ENCODE data around the gene TP63.
A peak's percentile ranks its signal among the peaks of the same experiment; 100 is the strongest.

Gene TP63

GRCh38 chr3:189862385-189862998, 231.3 kb downstream of the TP63 start:
- H2BK5ac ChIP-seq (ENCODE audit: low read depth, low read length, poor library complexity) = no peak overlapping the region
- no peak overlapping the region for H3K27ac ChIP-seq (ENCODE audit: low read depth, low read length)
- H2BK12ac ChIP-seq (ENCODE audit: low read length) = no peak overlapping the region
- DNase-seq = peak; percentile 70 to 91
- H3K9me3 ChIP-seq (ENCODE audit: insufficient read depth, low read depth, low read length) = no peaks in the 10 kb centered on the region
- H3K36me3 ChIP-seq (ENCODE audit: control insufficient read depth in 1 of 2, insufficient read depth in 2 of 2, low read length in 2 of 2) = no peaks in the 10 kb centered on the region
- H3K79me2 ChIP-seq (ENCODE audit: control insufficient read depth, insufficient read depth, low read length, poor library complexity) = no peaks in the 10 kb centered on the region
- H3K9ac ChIP-seq (ENCODE audit: low read length) = no peak overlapping the region
- H4K8ac ChIP-seq (ENCODE audit: low read depth, low read length) = no peak overlapping the region
- H3K27me3 ChIP-seq (ENCODE audit: insufficient read depth, low read length) = no peaks in the 10 kb centered on the region
- WGBS (ENCODE audit: extremely low coverage, insufficient coverage, insufficient read length) = no CpG with 5 or more reads among the region's 9 CpGs
- no peak overlapping the region for H4K91ac ChIP-seq (ENCODE audit: low read depth, low read length)
- no peak overlapping the region for H3K4ac ChIP-seq (ENCODE audit: low read depth, low read length)
- no peak overlapping the region for H3K14ac ChIP-seq (ENCODE audit: low read length)
- H3K4me3 ChIP-seq (ENCODE audit: low read depth, low read length) = no peak overlapping the region
- H3K23ac ChIP-seq (ENCODE audit: low read length) = no peak overlapping the region
- no peak overlapping the region for H3K4me2 ChIP-seq (ENCODE audit: low read length)
- no peak overlapping the region for H2BK120ac ChIP-seq (ENCODE audit: insufficient read depth, low read length, poor library complexity)
- no peak overlapping the region for H3K18ac ChIP-seq (ENCODE audit: low read length)
- no peak overlapping the region for H2AK5ac ChIP-seq (ENCODE audit: low read length)
- H3K4me1 ChIP-seq (ENCODE audit: control insufficient read depth in 1 of 2, insufficient read depth in 2 of 2, low read length in 2 of 2) = peaks cover 0 to 2% of the 10 kb centered on the region in 2 experiments
- no peak overlapping the region for H2AFZ ChIP-seq (ENCODE audit: insufficient read depth, low read length, poor library complexity)
- H3K79me1 ChIP-seq (ENCODE audit: low read length) = no peaks in the 10 kb centered on the region
- H4K12ac ChIP-seq (ENCODE audit: low read depth, low read length) = no peak overlapping the region

- Histone ChIP-seq H2BK5ac (ENCODE audit: low read depth, low read length, poor library complexity) (no peak overlapping the region), H3K4me2 (ENCODE audit: low read length) (no peak overlapping the region), H3K4ac (ENCODE audit: low read depth, low read length) (no peak overlapping the region), H3K23ac (ENCODE audit: low read length) (no peak overlapping the region), H2AFZ (ENCODE audit: insufficient read depth, low read length, poor library complexity) (no peak overlapping the region), H4K8ac (ENCODE audit: low read depth, low read length) (no peak overlapping the region), H4K91ac (ENCODE audit: low read depth, low read length) (no peak overlapping the region), H3K4me3 (ENCODE audit: low read depth, low read length) (no peak overlapping the region), H2BK12ac (ENCODE audit: low read length) (no peak overlapping the region), H3K27ac (ENCODE audit: low read depth, low read length) (no peak overlapping the region), H3K27me3 (ENCODE audit: insufficient read depth, low read length) (no peaks in the 10 kb centered on the region), H3K18ac (ENCODE audit: low read length) (peak overlapping the region; percentile 61), H2AK5ac (ENCODE audit: low read length) (no peak overlapping the region), H3K9me3 (ENCODE audit: insufficient read depth, low read depth, low read length) (no peaks in the 10 kb centered on the region), H3K79me2 (ENCODE audit: control insufficient read depth, insufficient read depth, low read length, poor library complexity) (no peaks in the 10 kb centered on the region), H4K12ac (ENCODE audit: low read depth, low read length) (no peak overlapping the region), H3K14ac (ENCODE audit: low read length) (no peak overlapping the region), H3K79me1 (ENCODE audit: low read length) (no peaks in the 10 kb centered on the region), H3K9ac (ENCODE audit: low read length) (no peak overlapping the region), H3K36me3 (ENCODE audit: control insufficient read depth in 1 of 2, insufficient read depth in 2 of 2, low read length in 2 of 2) (no peaks in the 10 kb centered on the region), H3K4me1 (ENCODE audit: control insufficient read depth in 1 of 2, insufficient read depth in 2 of 2, low read length in 2 of 2) (peaks cover 0 to 2% of the 10 kb centered on the region in 2 experiments), H2BK120ac (ENCODE audit: insufficient read depth, low read length, poor library complexity) (no peak overlapping the region)
- WGBS (ENCODE audit: extremely low coverage, insufficient coverage, insufficient read length) = no CpG with 5 or more reads among the region's 3 CpGs
- DNase-seq = peak; percentile 44 to 69
Observed at GRCh38 chr3:189863031-189863430, 231.8 kb downstream of the TP63 start.

- Histone ChIP-seq H2BK120ac (ENCODE audit: insufficient read depth, low read length, poor library complexity) (no peak overlapping the region), H3K4me1 (ENCODE audit: control insufficient read depth in 1 of 2, insufficient read depth in 2 of 2, low read length in 2 of 2) (peaks cover 0 to 3% of the 10 kb centered on the region in 2 experiments), H3K4me2 (ENCODE audit: low read length) (no peak overlapping the region), H2BK12ac (ENCODE audit: low read length) (no peak overlapping the region), H3K4me3 (ENCODE audit: low read depth, low read length) (no peak overlapping the region), H3K9me3 (ENCODE audit: insufficient read depth, low read depth, low read length) (no peaks in the 10 kb centered on the region), H2AFZ (ENCODE audit: insufficient read depth, low read length, poor library complexity) (no peak overlapping the region), H3K4ac (ENCODE audit: low read depth, low read length) (no peak overlapping the region), H3K36me3 (ENCODE audit: control insufficient read depth in 1 of 2, insufficient read depth in 2 of 2, low read length in 2 of 2) (peaks cover 5 to 9% of the 10 kb centered on the region in 2 experiments), H3K27ac (ENCODE audit: low read depth, low read length) (no peak overlapping the region), H3K79me2 (ENCODE audit: control insufficient read depth, insufficient read depth, low read length, poor library complexity) (no peaks in the 10 kb centered on the region), H3K79me1 (ENCODE audit: low read length) (no peaks in the 10 kb centered on the region), H2BK5ac (ENCODE audit: low read depth, low read length, poor library complexity) (no peak overlapping the region), H3K18ac (ENCODE audit: low read length) (no peak overlapping the region), H3K27me3 (ENCODE audit: insufficient read depth, low read length) (no peaks in the 10 kb centered on the region), H3K9ac (ENCODE audit: low read length) (no peak overlapping the region), H4K8ac (ENCODE audit: low read depth, low read length) (no peak overlapping the region), H2AK5ac (ENCODE audit: low read length) (no peak overlapping the region), H3K23ac (ENCODE audit: low read length) (no peak overlapping the region), H4K91ac (ENCODE audit: low read depth, low read length) (no peak overlapping the region), H4K12ac (ENCODE audit: low read depth, low read length) (no peak overlapping the region), H3K14ac (ENCODE audit: low read length) (no peak overlapping the region)
- WGBS (ENCODE audit: extremely low coverage, insufficient coverage, insufficient read length) = no CpG with 5 or more reads among the region's 3 CpGs
- DNase-seq = peak; percentile 87 to 99
Observed at GRCh38 chr3:189868061-189868460, 236.9 kb downstream of the TP63 start.

GRCh38 chr3:189869165-189869564, 238.0 kb downstream of the TP63 start:
- no peak overlapping the region for H3K18ac ChIP-seq (ENCODE audit: low read length)
- H3K27me3 ChIP-seq (ENCODE audit: insufficient read depth, low read length) = no peaks in the 10 kb centered on the region
- H2AFZ ChIP-seq (ENCODE audit: insufficient read depth, low read length, poor library complexity) = no peak overlapping the region
- no peak overlapping the region for H3K23ac ChIP-seq (ENCODE audit: low read length)
- no peaks in the 10 kb centered on the region for H3K79me2 ChIP-seq (ENCODE audit: control insufficient read depth, insufficient read depth, low read length, poor library complexity)
- H3K9me3 ChIP-seq (ENCODE audit: insufficient read depth, low read depth, low read length) = no peaks in the 10 kb centered on the region
- H4K91ac ChIP-seq (ENCODE audit: low read depth, low read length) = no peak overlapping the region
- peaks cover 0 to 3% of the 10 kb centered on the region in 2 experiments for H3K4me1 ChIP-seq (ENCODE audit: control insufficient read depth in 1 of 2, insufficient read depth in 2 of 2, low read length in 2 of 2)
- no peak overlapping the region for H2BK120ac ChIP-seq (ENCODE audit: insufficient read depth, low read length, poor library complexity)
- no peaks in the 10 kb centered on the region for H3K79me1 ChIP-seq (ENCODE audit: low read length)
- H3K27ac ChIP-seq (ENCODE audit: low read depth, low read length) = no peak overlapping the region
- no peak overlapping the region for H2AK5ac ChIP-seq (ENCODE audit: low read length)
- H3K4me2 ChIP-seq (ENCODE audit: low read length) = no peak overlapping the region
- DNase-seq = no peak
- H4K12ac ChIP-seq (ENCODE audit: low read depth, low read length) = no peak overlapping the region
- WGBS (ENCODE audit: extremely low coverage, insufficient coverage, insufficient read length) = no CpG with 5 or more reads among the region's 4 CpGs
- no peak overlapping the region for H3K9ac ChIP-seq (ENCODE audit: low read length)
- no peak overlapping the region for H4K8ac ChIP-seq (ENCODE audit: low read depth, low read length)
- peaks cover 5 to 12% of the 10 kb centered on the region in 2 experiments for H3K36me3 ChIP-seq (ENCODE audit: control insufficient read depth in 1 of 2, insufficient read depth in 2 of 2, low read length in 2 of 2)
- no peak overlapping the region for H3K4me3 ChIP-seq (ENCODE audit: low read depth, low read length)
- H3K14ac ChIP-seq (ENCODE audit: low read length) = no peak overlapping the region
- no peak overlapping the region for H2BK12ac ChIP-seq (ENCODE audit: low read length)
- no peak overlapping the region for H2BK5ac ChIP-seq (ENCODE audit: low read depth, low read length, poor library complexity)
- no peak overlapping the region for H3K4ac ChIP-seq (ENCODE audit: low read depth, low read length)

Measured in trophoblast cell (in vitro differentiated cells and primary cell).